Erythroblast (primary cell): ENCODE data around the gene DHX9.

ENCODE experiments used
- GATA1 ChIP-seq: IDR thresholded peaks from 2 replicates; pipeline ENCODE4 v1.6.1; 2011; ENCODE audit warnings: low read depth, mild to moderate bottlenecking, control low read depth, low read length, moderate library complexity
- POLR2A ChIP-seq: IDR thresholded peaks from 2 replicates; pipeline ENCODE4 v1.6.1; 2011; ENCODE audit warnings: mild to moderate bottlenecking, low read length

DNA sequence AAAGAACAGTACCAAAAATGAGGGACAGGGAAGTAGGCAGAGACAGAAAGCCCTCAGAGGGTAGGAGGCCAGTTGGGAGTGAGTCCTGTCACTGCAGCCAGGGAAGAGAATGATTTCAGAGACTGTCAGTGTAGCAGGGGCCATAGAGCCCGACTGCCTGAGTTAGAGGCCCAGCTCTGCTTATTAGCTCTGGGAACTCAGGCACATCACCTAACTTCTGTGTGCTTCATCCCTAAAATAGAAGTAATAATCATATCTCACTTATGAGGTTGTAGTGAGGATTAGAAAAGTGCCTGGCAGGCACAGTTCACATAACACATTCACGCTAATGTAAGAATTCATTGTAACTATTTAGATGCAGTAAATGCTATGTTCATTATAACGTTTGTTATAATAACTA lies 31.2 kb upstream of the DHX9 start:
- TF ChIP-seq POLR2A (no peak), GATA1 (no peak)
